Ovary (tissue), 9 donors: ENCODE results near the gene CPTP. TPM values are rescaled to one million over a fixed set of nuclear protein-coding genes. Genes with fewer than 3 reads are reported as not detected.
A peak's percentile ranks its signal among the peaks of the same experiment; 100 is the strongest.

Experiments
- DNase-seq, 5 donors: peaks; one replicate each; pipeline ENCODE4 v3.0.0-alpha.2; 2019 to 2020
- H3K27ac ChIP-seq, 2 donors: fragments of 200-600 bp; one replicate each; pipeline versions ENCODE4 v1.5.1 to v1.8.0; 2019 to 2022
- H3K27me3 ChIP-seq: fragments of 200-600 bp; one replicate; pipeline ENCODE4 v1.8.0; 2022
- H3K36me3 ChIP-seq: fragments of 200-600 bp; sonication (generic); one replicate; pipeline ENCODE4 v1.5.1; 2019
- H3K4me1 ChIP-seq: one replicate; pipeline ENCODE4 v1.8.1; 2013; ENCODE audit warnings: mild to moderate bottlenecking, moderate library complexity; ENCODE audit not compliant: insufficient read depth
- H3K4me3 ChIP-seq: fragments of 200-600 bp; sonication (generic); one replicate; pipeline ENCODE4 v1.5.1; 2017
- H3K9me3 ChIP-seq, 2 donors: fragments of 200-600 bp in 1 of 2; sonication (generic) in 1 of 2; one replicate each; pipeline versions ENCODE4 v1.5.1 to v1.8.1; 2013 to 2019; ENCODE audit warnings: mild to moderate bottlenecking in 1 of 2, moderate library complexity in 1 of 2
- EP300 ChIP-seq: sonication (generic); formaldehyde crosslinking; IDR thresholded peaks from one replicate; pipeline ENCODE4 v1.6.1; 2017; ENCODE audit warnings: antibody characterized with exemption
- POLR2A ChIP-seq: fragments of 450-650 bp; IDR thresholded peaks from one replicate; pipeline ENCODE4 v1.6.1; 2017; ENCODE audit warnings: antibody characterized with exemption, mild to moderate bottlenecking, moderate library complexity
- WGBS, 3 donors: extraction: QIAGEN DNeasy Blood & Tissue Kit in 1 of 3; methylation state at CpG; one replicate each; pipeline versions ENCODE4 v1.1.5 to v1.1.7; 2013 to 2017; 5-methylcytosine and 5-hydroxymethylcytosine counted together
- intact Hi-C, 4 donors: fragments of 100-400 bp; cut with DNase I; formaldehyde crosslinking; loops; one replicate each; pipeline versions ENCODE4 v1.11.0 to v1.15.1; 2022 to 2023
- polyA plus RNA-seq, 2 donors: library from polyadenylated mRNA; stranded (reverse); fragments of 200-250 nt in 1 of 2; fragments of 350-450 nt in 1 of 2; fragmentation: Illumina TruSeq in 1 of 2; extraction: RNeasy Lipid Tissue Mini Kit (QIAGEN cat#74804) in 1 of 2; gene quantifications; one replicate each; pipeline ENCODE4 v1.2.3, GENCODE V29; 2013 to 2014
- total RNA-seq, 7 donors: library from RNA; depleted of rRNA in 2 of 7; stranded (reverse); fragments of >200 nt in 2 of 7; fragmentation: NEBNext Ultra II Directional in 3 of 7; extraction: Animal tissue kit (Norgen Biotek cat#: 25700) in 3 of 7; gene quantifications; one replicate each; pipeline versions ENCODE4 v1.1.0 to v1.2.4, GENCODE V29; 2016 to 2023
- TF ChIP-seq, protein P1 (sequence below), 3 donors: fragments of 450-650 bp in 2 of 3; fragments of 200-600 bp in 1 of 3; IDR thresholded peaks; one replicate each; pipeline versions ENCODE4 v1.5.1 to v1.8.0; 2016 to 2022; ENCODE audit warnings: antibody characterized with exemption in 3 of 3, mild to moderate bottlenecking in 1 of 3
- donor health status: DM: no; HTN: no; CAD: no; lungs with moderate emphysema.
- donor health status: DM: no; HTN: no; CAD: no.
- donor health status: Bipolar disorder and iron deficiency.
- donor health status: DM: yes; HTN: yes; CAD: no.
- donor health status: DM: no; HTN: no; CAD: no.
- donor health status: DM: yes; HTN: yes; CAD: no.

Gene CPTP
- total and polyA plus RNA-seq, 9 donors: 2.4 to 21.0 (median 14.8) TPM

DNA sequence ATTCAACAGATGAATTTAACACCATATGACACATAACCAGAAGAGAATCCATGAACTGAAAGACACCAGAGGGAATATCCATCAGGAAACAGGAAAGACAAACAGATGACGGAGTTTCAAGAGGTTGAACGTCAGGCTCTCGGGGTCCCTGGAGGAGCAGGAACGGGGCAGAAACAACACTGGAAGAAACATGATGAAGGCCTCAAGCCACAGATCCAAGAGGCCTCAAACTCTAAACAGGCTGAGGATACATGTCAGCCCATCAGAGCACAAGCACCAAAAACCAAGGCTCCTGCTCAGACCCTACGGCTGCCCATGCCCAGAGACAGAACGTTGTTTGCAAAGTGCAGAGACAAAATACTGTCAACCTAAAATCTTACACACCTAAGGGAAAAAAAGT is 7.2 kb upstream of the CPTP start:
- H3K4me1 ChIP-seq: peaks cover 6% of the 10 kb centered on the region
- peak overlapping the region; percentile 43 to 44 for H3K27ac ChIP-seq
- TF ChIP-seq EP300 (no peak), POLR2A (no peak)
- TF ChIP-seq, protein P1, sequence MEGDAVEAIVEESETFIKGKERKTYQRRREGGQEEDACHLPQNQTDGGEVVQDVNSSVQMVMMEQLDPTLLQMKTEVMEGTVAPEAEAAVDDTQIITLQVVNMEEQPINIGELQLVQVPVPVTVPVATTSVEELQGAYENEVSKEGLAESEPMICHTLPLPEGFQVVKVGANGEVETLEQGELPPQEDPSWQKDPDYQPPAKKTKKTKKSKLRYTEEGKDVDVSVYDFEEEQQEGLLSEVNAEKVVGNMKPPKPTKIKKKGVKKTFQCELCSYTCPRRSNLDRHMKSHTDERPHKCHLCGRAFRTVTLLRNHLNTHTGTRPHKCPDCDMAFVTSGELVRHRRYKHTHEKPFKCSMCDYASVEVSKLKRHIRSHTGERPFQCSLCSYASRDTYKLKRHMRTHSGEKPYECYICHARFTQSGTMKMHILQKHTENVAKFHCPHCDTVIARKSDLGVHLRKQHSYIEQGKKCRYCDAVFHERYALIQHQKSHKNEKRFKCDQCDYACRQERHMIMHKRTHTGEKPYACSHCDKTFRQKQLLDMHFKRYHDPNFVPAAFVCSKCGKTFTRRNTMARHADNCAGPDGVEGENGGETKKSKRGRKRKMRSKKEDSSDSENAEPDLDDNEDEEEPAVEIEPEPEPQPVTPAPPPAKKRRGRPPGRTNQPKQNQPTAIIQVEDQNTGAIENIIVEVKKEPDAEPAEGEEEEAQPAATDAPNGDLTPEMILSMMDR (IDR thresholded peaks at IDR 0.05): no peak
- H3K4me3 ChIP-seq: no peak overlapping the region
- H3K36me3 ChIP-seq: no peaks in the 10 kb centered on the region
- WGBS, 3 donors: 79 to 86% (median 85%) methylated on average over 6 of the region's 6 CpGs
- H3K9me3 ChIP-seq: no peaks in the 10 kb centered on the region
- intact Hi-C loops: loop anchor here in 1 of 4 donors (10.0 kb wide), 1 partner anchor 187 kb away; no protein-coding TSS in a partner anchor
- H3K27me3 ChIP-seq: no peaks in the 10 kb centered on the region
- DNase-seq: no peak

DNA sequence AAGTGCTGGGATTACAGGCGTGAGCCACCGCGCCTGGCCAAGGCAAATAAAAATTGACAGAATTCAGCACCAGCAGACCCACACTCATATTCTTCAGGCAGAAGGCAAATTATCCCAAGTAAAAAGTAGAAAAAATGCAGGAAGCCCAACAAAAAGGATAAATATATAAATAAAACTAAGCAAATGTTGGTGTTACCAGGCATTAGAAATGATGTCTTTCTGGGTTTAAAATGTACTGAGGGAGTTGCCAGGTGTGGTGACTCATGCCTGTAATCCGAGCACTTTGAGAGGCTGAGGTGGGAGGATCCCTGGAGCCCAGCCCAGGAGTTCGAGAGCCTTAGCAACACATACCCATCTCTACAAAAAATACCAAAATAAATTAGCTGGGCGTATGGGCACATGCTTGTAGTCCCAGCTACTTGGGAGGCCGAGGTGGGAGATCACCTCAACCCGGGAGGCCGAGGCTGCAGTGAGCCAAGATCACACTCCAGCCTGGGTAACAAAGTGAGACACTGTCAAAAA is 6.4 kb upstream of the CPTP start:
- Histone ChIP-seq H3K4me1 (peaks cover 6% of the 10 kb centered on the region), H3K9me3 (no peaks in the 10 kb centered on the region), H3K27me3 (no peaks in the 10 kb centered on the region), H3K4me3 (no peak overlapping the region), H3K27ac (peak overlapping the region; percentile 43 to 51), H3K36me3 (no peaks in the 10 kb centered on the region)
- intact Hi-C loops: loop anchor here in 1 of 4 donors (10.0 kb wide), 1 partner anchor 187 kb away; no protein-coding TSS in a partner anchor
- peak; percentile 89 to 96 (median 94) for DNase-seq
- 10 to 18% (median 16%) methylated on average over 9 of the region's 9 CpGs for WGBS, 3 donors
- TF ChIP-seq POLR2A: no peak
- TF ChIP-seq, protein P1 (IDR thresholded peaks at IDR 0.05): no peak
- TF ChIP-seq EP300: no peak

DNA sequence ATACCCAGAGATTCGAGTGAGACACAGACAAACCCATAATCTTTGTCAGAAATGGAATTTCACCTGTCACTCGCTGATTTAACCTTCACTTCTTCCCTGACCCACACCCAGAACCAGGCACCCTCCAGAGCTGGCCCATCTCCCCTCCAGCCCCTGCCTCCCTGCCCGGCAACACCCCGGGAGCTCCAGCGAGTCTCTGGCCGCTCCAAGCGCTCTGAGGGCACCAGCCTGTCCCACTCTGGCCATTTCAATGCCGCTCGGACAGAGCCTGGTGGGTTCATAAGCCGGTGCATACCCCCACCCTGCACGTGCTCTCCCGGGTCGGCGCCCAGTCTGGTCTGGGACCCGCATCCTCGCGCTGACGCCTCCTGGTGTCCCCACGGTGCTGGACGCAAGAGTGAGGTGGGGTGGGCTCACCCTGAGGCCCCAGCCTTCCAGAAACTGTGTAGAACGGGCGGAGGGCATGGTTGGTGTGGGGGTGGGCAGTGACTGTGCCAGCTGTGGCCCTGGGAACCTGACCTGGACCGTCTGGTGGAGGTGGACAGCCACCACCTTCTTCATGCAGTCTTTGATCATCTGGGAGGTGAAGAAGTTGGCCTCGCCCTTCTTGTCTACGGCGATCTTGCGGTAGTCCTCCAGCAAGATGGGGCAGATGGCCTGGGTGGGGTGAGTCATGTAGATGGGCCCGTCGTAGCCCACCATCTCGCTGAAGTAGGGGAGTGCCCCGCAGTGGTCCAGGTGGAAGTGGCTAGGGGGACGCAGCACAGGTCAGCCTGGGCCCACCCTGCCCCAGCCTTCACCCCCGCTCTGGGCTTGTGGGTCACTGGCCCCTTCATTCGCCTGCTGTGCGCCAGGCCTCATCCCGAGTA is 5.6 kb upstream of the CPTP start:
- H3K4me3 ChIP-seq: no peak overlapping the region
- no peaks in the 10 kb centered on the region for H3K36me3 ChIP-seq
- peak overlapping the region in 1 of 2 donors; percentile 51 for H3K27ac ChIP-seq
- no peaks in the 10 kb centered on the region for H3K27me3 ChIP-seq
- intact Hi-C loops: loop anchor here in 1 of 4 donors (10.0 kb wide), 1 partner anchor 186 kb away; no protein-coding TSS in a partner anchor
- no peaks in the 10 kb centered on the region for H3K9me3 ChIP-seq
- peaks cover 10% of the 10 kb centered on the region for H3K4me1 ChIP-seq
- TF ChIP-seq EP300 (no peak), POLR2A (no peak)
- TF ChIP-seq, protein P1 (IDR thresholded peaks at IDR 0.05): no peak
- peak in 1 of 5 donors; percentile 48 for DNase-seq
- 74 to 82% (median 78%) methylated on average over 36 of the region's 36 CpGs for WGBS, 3 donors

DNA sequence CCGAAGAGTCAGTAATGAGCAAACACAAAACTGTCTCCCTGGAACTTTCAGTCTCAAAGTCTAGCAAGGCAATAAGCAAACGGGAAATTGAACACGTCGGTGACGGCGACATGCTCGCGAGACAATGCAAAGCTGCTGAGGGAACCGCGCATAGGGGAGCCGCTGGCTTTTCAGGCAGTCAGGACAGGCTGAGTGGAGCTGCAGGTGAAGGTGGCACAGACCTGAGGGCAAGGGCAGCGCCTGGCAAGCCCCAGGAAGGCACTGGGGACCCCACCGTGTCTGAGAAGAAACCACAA is 5.0 kb upstream of the CPTP start:
- H3K9me3 ChIP-seq: no peaks in the 10 kb centered on the region
- WGBS, 3 donors: 88 to 93% (median 92%) methylated on average over 13 of the region's 13 CpGs
- intact Hi-C loops: loop anchor here in 1 of 4 donors (10.0 kb wide), 1 partner anchor 185 kb away; no protein-coding TSS in a partner anchor
- TF ChIP-seq POLR2A (no peak), EP300 (no peak)
- TF ChIP-seq, protein P1 (IDR thresholded peaks at IDR 0.05): no peak
- no peaks in the 10 kb centered on the region for H3K27me3 ChIP-seq
- no peak overlapping the region for H3K4me3 ChIP-seq
- peaks cover 10% of the 10 kb centered on the region for H3K4me1 ChIP-seq
- no peaks in the 10 kb centered on the region for H3K36me3 ChIP-seq
- no peak overlapping the region for H3K27ac ChIP-seq
- DNase-seq: no peak
